Heart right ventricle (tissue), 16 donors: ENCODE results near the gene SLC4A5. TPM values are rescaled to one million over a fixed set of nuclear protein-coding genes. Genes with fewer than 3 reads are reported as not detected.

ENCODE experiments used
- ATAC-seq, 8 donors: fragments of 200-7000 bp; cut with Tn5 transposase; one replicate each; pipeline ENCODE4 v1.9.1; 2020; ENCODE audit warnings: mild to moderate bottlenecking in 8 of 8, moderate library complexity in 8 of 8, moderate number of reproducible peaks in 1 of 8
- DNase-seq, 2 donors: peaks; one replicate each; pipeline ENCODE4 v3.0.0-alpha.2; 2020
- H3K27ac ChIP-seq, 10 donors: fragments of 200-600 bp; sonication (generic) in 2 of 10; one replicate each; pipeline versions ENCODE4 v1.5.0 to v1.8.0; 2020 to 2022; ENCODE audit warnings: mild to moderate bottlenecking in 3 of 10
- H3K27me3 ChIP-seq, 7 donors: fragments of 200-600 bp; one replicate each; pipeline ENCODE4 v1.8.0; 2021 to 2022; ENCODE audit warnings: mild to moderate bottlenecking in 2 of 7
- H3K36me3 ChIP-seq, 9 donors: fragments of 200-600 bp; sonication (generic) in 1 of 9; one replicate each; pipeline versions ENCODE4 v1.5.0 to v1.8.0; 2020 to 2022; ENCODE audit warnings: mild to moderate bottlenecking in 2 of 9
- H3K4me1 ChIP-seq, 9 donors: fragments of 200-600 bp; sonication (generic) in 1 of 9; one replicate each; pipeline versions ENCODE4 v1.5.0 to v1.8.0; 2020 to 2022; ENCODE audit warnings: mild to moderate bottlenecking in 4 of 9
- H3K4me3 ChIP-seq, 10 donors: fragments of 200-600 bp; sonication (generic) in 2 of 10; one replicate each; pipeline versions ENCODE4 v1.5.0 to v1.8.0; 2020 to 2022; ENCODE audit warnings: mild to moderate bottlenecking in 7 of 10, moderate library complexity in 2 of 10
- H3K9me3 ChIP-seq, 11 donors: fragments of 200-600 bp in 10 of 11; sonication (generic) in 2 of 11; one replicate each; pipeline versions ENCODE4 v1.5.0 to v1.8.0; 2013 to 2022; ENCODE audit warnings: mild to moderate bottlenecking in 2 of 11, control low read depth in 1 of 11, moderate library complexity in 1 of 11
- WGBS, 2 donors: extraction: QIAGEN DNeasy Blood & Tissue Kit; methylation state at CpG; one replicate each; pipeline ENCODE4 v1.1.7; 2013; ENCODE audit warnings: inconsistent platforms in 1 of 2; 5-methylcytosine and 5-hydroxymethylcytosine counted together
- intact Hi-C, 10 donors: fragments of 100-400 bp; cut with DNase I; formaldehyde crosslinking; loops; one replicate each; pipeline versions ENCODE4 v1.11.1 to v1.14.2; 2022
- polyA plus RNA-seq, 2 donors: library from polyadenylated mRNA; stranded (reverse); fragments of 200-250 nt; gene quantifications; one replicate each; pipeline ENCODE4 v1.2.3, GENCODE V29; 2013
- total RNA-seq, 10 donors: library from RNA; stranded (reverse); fragmentation: NEBNext Ultra II Directional in 3 of 10; extraction: Animal tissue kit (Norgen Biotek cat#: 25700) in 3 of 10; gene quantifications; one replicate each; pipeline versions ENCODE4 v1.2.1 to v1.2.4, GENCODE V29; 2021 to 2023
- TF ChIP-seq, protein P1 (sequence below), 9 donors: fragments of 200-600 bp; sonication (generic) in 2 of 9; IDR thresholded peaks; one replicate each; pipeline versions ENCODE4 v1.5.0 to v1.8.0; 2021 to 2022; ENCODE audit warnings: antibody characterized with exemption in 9 of 9, mild to moderate bottlenecking in 5 of 9, moderate library complexity in 1 of 9
- donor health status: Arrhythmogenic right ventricular cardiomyopathy.
- donor health status: ischemic (EF 13 %, LVEDD 7.1; RV severe dilation, severe dysfunction).
- donor health status: healthy with polysubstance abuse.
- donor health status: DM: no; HTN: yes; CAD: no.
- donor health status: DM: no; HTN: no; CAD: no.
- donor health status: ischemic (EF 25% LVEDD 6.9; RV normal size, moderate dysfunction).
- donor health status: ischemic (EF 25% LVEDD 5.7; RV mildly dilated, moderate dysfunction).
- donor health status: healthy.
- donor health status: DM: yes; HTN: yes; CAD: no.
- donor health status: Ischemic cardiomyopathy.
- donor health status: ischemic (EF 35%, LVEDD 5.7; RV mildly dilated, moderate dysfunction).
- donor health status: nonischemic (EF 11% LVEDD 7.7; RV severe dilation, severe dysfunction).
- donor health status: DM: yes; HTN: yes; CAD: no.
- donor health status: PGD.
- donor health status: ischemic (EF 29% LVEDD 5.4; RV normal size, mild dysfunction).
- donor health status: nonischemic (EF 23%, LVEDD 6.1; RV moderate dilation, normal function).

The SLC4A5 gene
- total and polyA plus RNA-seq, 12 donors = 0.43 to 4.6 (median 1.9) TPM

GRCh38 chr2:74301262-74301661, 42.0 kb downstream of the SLC4A5 start:
- Histone ChIP-seq H3K9me3 (peaks cover 0 to 18% (median 0%) of the 10 kb centered on the region in 11 donors), H3K27me3 (no peaks in the 10 kb centered on the region), H3K36me3 (peaks cover 0 to 13% (median 0%) of the 10 kb centered on the region in 9 donors), H3K4me1 (peaks cover 0 to 8% (median 0%) of the 10 kb centered on the region in 9 donors), H3K4me3 (no peak overlapping the region), H3K27ac (no peak overlapping the region)
- 97 to 100% methylated on average over 1 of the region's 1 CpG for WGBS, 2 donors
- intact Hi-C loops = no loop called here
- no peak for DNase-seq
- ATAC-seq = no peak
- TF ChIP-seq, protein P1, sequence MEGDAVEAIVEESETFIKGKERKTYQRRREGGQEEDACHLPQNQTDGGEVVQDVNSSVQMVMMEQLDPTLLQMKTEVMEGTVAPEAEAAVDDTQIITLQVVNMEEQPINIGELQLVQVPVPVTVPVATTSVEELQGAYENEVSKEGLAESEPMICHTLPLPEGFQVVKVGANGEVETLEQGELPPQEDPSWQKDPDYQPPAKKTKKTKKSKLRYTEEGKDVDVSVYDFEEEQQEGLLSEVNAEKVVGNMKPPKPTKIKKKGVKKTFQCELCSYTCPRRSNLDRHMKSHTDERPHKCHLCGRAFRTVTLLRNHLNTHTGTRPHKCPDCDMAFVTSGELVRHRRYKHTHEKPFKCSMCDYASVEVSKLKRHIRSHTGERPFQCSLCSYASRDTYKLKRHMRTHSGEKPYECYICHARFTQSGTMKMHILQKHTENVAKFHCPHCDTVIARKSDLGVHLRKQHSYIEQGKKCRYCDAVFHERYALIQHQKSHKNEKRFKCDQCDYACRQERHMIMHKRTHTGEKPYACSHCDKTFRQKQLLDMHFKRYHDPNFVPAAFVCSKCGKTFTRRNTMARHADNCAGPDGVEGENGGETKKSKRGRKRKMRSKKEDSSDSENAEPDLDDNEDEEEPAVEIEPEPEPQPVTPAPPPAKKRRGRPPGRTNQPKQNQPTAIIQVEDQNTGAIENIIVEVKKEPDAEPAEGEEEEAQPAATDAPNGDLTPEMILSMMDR (IDR thresholded peaks at IDR 0.05) = no peak

DNA sequence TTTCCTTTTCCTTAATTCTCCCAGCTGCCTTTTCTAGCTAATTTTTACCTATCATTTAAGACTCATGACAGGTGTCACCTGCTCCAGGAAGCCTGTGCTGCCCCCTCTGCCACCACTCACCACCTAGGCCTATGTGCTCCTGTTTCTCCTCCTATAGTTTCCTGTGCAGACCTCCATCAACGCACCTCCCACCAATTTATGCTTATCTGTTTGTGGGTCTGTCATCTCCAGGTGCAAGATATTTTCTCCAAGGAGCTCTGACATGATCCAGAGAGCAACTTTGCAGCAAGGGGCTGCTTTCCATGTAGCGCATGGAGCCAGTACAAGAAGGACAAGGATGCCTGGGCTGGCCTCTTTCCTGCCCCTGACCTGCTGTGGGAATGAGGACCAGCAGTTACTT, 42.7 kb downstream of the SLC4A5 start:
- ATAC-seq = no peak
- 84% methylated on average over 2 of the region's 2 CpGs for WGBS, 2 donors
- no peak for DNase-seq
- peaks cover 0 to 18% (median 0%) of the 10 kb centered on the region in 11 donors for H3K9me3 ChIP-seq
- H3K4me1 ChIP-seq = peaks cover 0 to 8% (median 0%) of the 10 kb centered on the region in 9 donors
- no peak overlapping the region for H3K4me3 ChIP-seq
- no peaks in the 10 kb centered on the region for H3K27me3 ChIP-seq
- no peak overlapping the region for H3K27ac ChIP-seq
- TF ChIP-seq, protein P1 (IDR thresholded peaks at IDR 0.05) = no peak
- intact Hi-C loops = no loop called here
- H3K36me3 ChIP-seq = peaks cover 0 to 13% (median 0%) of the 10 kb centered on the region in 9 donors

- 95 to 97% methylated on average over 1 of the region's 1 CpG for WGBS, 2 donors
- DNase-seq (no peak), ATAC-seq (no peak)
- H3K27ac ChIP-seq = no peak overlapping the region
- TF ChIP-seq, protein P1 (IDR thresholded peaks at IDR 0.05) = no peak
- H3K4me3 ChIP-seq = no peak overlapping the region
- H3K36me3 ChIP-seq = peaks cover 0 to 7% (median 0%) of the 10 kb centered on the region in 9 donors
- intact Hi-C loops = no loop called here
- H3K27me3 ChIP-seq = no peaks in the 10 kb centered on the region
- H3K4me1 ChIP-seq = peaks cover 0 to 5% (median 0%) of the 10 kb centered on the region in 9 donors
- H3K9me3 ChIP-seq = peaks cover 0 to 18% (median 0%) of the 10 kb centered on the region in 11 donors
Measured at GRCh38 chr2:74297950-74298349, 45.3 kb downstream of the SLC4A5 start.

DNA sequence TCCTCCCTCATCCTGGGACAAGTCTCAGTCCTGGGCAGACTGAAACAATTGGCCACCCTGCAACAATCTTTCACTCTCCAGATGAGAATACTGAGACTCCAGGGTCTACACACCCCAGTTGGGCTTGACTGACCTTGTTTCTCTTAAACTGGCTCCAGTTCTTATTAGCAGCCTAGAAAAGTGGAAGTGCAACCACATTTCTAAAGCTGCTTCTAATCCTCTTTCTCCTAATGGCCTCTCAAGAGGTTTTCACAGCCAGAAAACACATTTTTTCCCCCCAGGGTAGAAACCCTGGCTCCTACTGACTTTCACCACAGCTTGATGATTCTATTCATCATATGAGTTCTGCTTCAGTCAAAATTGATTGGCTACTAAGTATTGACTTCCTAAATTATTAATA, 45.8 kb downstream of the SLC4A5 start:
- H3K4me1 ChIP-seq = peaks cover 0 to 5% (median 0%) of the 10 kb centered on the region in 9 donors
- ATAC-seq (no peak), DNase-seq (no peak)
- TF ChIP-seq, protein P1 (IDR thresholded peaks at IDR 0.05) = no peak
- peaks cover 0 to 18% (median 0%) of the 10 kb centered on the region in 11 donors for H3K9me3 ChIP-seq
- H3K4me3 ChIP-seq = no peak overlapping the region
- H3K27ac ChIP-seq = no peak overlapping the region
- H3K36me3 ChIP-seq = peaks cover 0 to 7% (median 0%) of the 10 kb centered on the region in 9 donors
- intact Hi-C loops = no loop called here
- no peaks in the 10 kb centered on the region for H3K27me3 ChIP-seq
